ENCODE data around the gene CYP2C8.
"Not testable (repeated sequence)": the region's sequence is repeated elsewhere in the genome, so short reads cannot be mapped to it uniquely, and the experiment has no call there.

CYP2C8 gene

GRCh38 chr10:95069286-95069685, at the start of gene CYP2C8:
CYP2C8 (minus strand) TSS chr10:95069497; CDS start chr10:95069402, 95 bp downstream.
- DNase-seq (ENCODE audit: low read depth in 1 of 2, low spot score in 1 of 2) = no peak

GRCh38 chr10:95116869-95117269, 47.6 kb upstream of the CYP2C8 start:
- no peak for DNase-seq (ENCODE audit: low read depth in 1 of 2, low spot score in 1 of 2)

GRCh38 chr10:95110823-95111222, 41.5 kb upstream of the CYP2C8 start:
- DNase-seq (ENCODE audit: low read depth in 1 of 2, low spot score in 1 of 2) = not testable (repeated sequence)

- DNase-seq (ENCODE audit: low read depth in 1 of 2, low spot score in 1 of 2) = no peak
Measured at GRCh38 chr10:95097805-95098204, 28.5 kb upstream of the CYP2C8 start.

GRCh38 chr10:95096143-95096542, 26.8 kb upstream of the CYP2C8 start:
- DNase-seq (ENCODE audit: low read depth in 1 of 2, low spot score in 1 of 2) = no peak

GRCh38 chr10:95079626-95080025, 10.3 kb upstream of the CYP2C8 start:
- not testable (repeated sequence) for DNase-seq (ENCODE audit: low read depth in 1 of 2, low spot score in 1 of 2)

GRCh38 chr10:95077556-95077955, 8.3 kb upstream of the CYP2C8 start:
- DNase-seq (ENCODE audit: low read depth in 1 of 2, low spot score in 1 of 2) = no peak

- no peak for DNase-seq (ENCODE audit: low read depth in 1 of 2, low spot score in 1 of 2)
Measured at GRCh38 chr10:95071107-95071660, 1.9 kb upstream of the CYP2C8 start.

GRCh38 chr10:95064125-95064524, 5.2 kb downstream of the CYP2C8 start:
- not testable (repeated sequence) for DNase-seq (ENCODE audit: low read depth in 1 of 2, low spot score in 1 of 2)

- no peak for DNase-seq (ENCODE audit: low read depth in 1 of 2, low spot score in 1 of 2)
Measured at GRCh38 chr10:95056744-95057363, 12.4 kb downstream of the CYP2C8 start.

GRCh38 chr10:95049919-95050318, 19.4 kb downstream of the CYP2C8 start:
- DNase-seq (ENCODE audit: low read depth in 1 of 2, low spot score in 1 of 2) = no peak

- no peak for DNase-seq (ENCODE audit: low read depth in 1 of 2, low spot score in 1 of 2)
Measured at GRCh38 chr10:95048206-95048605, 21.1 kb downstream of the CYP2C8 start.

GRCh38 chr10:95039281-95039680, 30.0 kb downstream of the CYP2C8 start:
- DNase-seq (ENCODE audit: low read depth in 1 of 2, low spot score in 1 of 2) = no peak

GRCh38 chr10:95035332-95036295, 33.7 kb downstream of the CYP2C8 start:
- no peak for DNase-seq (ENCODE audit: low read depth in 1 of 2, low spot score in 1 of 2)

- no peak for DNase-seq (ENCODE audit: low read depth in 1 of 2, low spot score in 1 of 2)
Measured at GRCh38 chr10:95034401-95034800, 34.9 kb downstream of the CYP2C8 start.

GRCh38 chr10:95031656-95032055, 37.6 kb downstream of the CYP2C8 start:
- no peak for DNase-seq (ENCODE audit: low read depth in 1 of 2, low spot score in 1 of 2)

GRCh38 chr10:95026461-95026860, 42.8 kb downstream of the CYP2C8 start:
- no peak for DNase-seq (ENCODE audit: low read depth in 1 of 2, low spot score in 1 of 2)

GRCh38 chr10:94997741-94998174, 71.5 kb downstream of the CYP2C8 start:
- DNase-seq (ENCODE audit: low read depth in 1 of 2, low spot score in 1 of 2) = no peak

GRCh38 chr10:94992811-94993210, 76.5 kb downstream of the CYP2C8 start:
- no peak for DNase-seq (ENCODE audit: low read depth in 1 of 2, low spot score in 1 of 2)

- no peak for DNase-seq (ENCODE audit: low read depth in 1 of 2, low spot score in 1 of 2)
Measured at GRCh38 chr10:94991243-94991888, 77.9 kb downstream of the CYP2C8 start.

- no peak for DNase-seq (ENCODE audit: low read depth in 1 of 2, low spot score in 1 of 2)
Measured at GRCh38 chr10:94989192-94989591, 80.1 kb downstream of the CYP2C8 start.

Measured in stimulated activated CD4-positive, alpha-beta T cell treated with anti-CD3 and anti-CD28 coated beads, Interleukin-15, amount 100 ng/mL, for 1 hour (primary cell).